Measurements from ENCODE around the gene CLCN5.
A peak's percentile ranks its signal among the peaks of the same experiment; 100 is the strongest.

Gene CLCN5

GRCh38 chrX:49922291-49923241 lies at the start of gene CLCN5:
TSS of gene CLCN5 (plus strand) at chrX:49922596. CDS start at chrX:49925299, 2,703 bp downstream.
- TF ChIP-seq REST (IDR thresholded peaks at IDR 0.05; ENCODE audit: low read depth) = no peak
- TF ChIP-seq USF1 (IDR thresholded peaks at IDR 0.05) = peak; percentile 79
- no peak for TF ChIP-seq CREB1 (IDR thresholded peaks at IDR 0.05; ENCODE audit: low read depth)
- TF ChIP-seq CEBPB (IDR thresholded peaks at IDR 0.05) = no peak
- TF ChIP-seq TEAD4 (IDR thresholded peaks at IDR 0.05) = no peak
- TF ChIP-seq ZBTB7A (IDR thresholded peaks at IDR 0.05; ENCODE audit: low read depth) = no peak
- no peak for TF ChIP-seq EGR1 (IDR thresholded peaks at IDR 0.05)
- no peak for TF ChIP-seq EP300 (IDR thresholded peaks at IDR 0.05; ENCODE audit: borderline replicate concordance)
- no peak for TF ChIP-seq FOXM1 (IDR thresholded peaks at IDR 0.05; ENCODE audit: borderline replicate concordance, low read depth)
- TF ChIP-seq TAF1 (IDR thresholded peaks at IDR 0.05; ENCODE audit: low read depth) = 0 out of 2 replicates have a peak, but pooled peaks have one; percentile 43
- no peak for TF ChIP-seq RAD21 (IDR thresholded peaks at IDR 0.05; ENCODE audit: low read depth)
- TF ChIP-seq YY1 (IDR thresholded peaks at IDR 0.05; ENCODE audit: low read depth) = no peak
- peak; percentile 66 for TF ChIP-seq MAX (IDR thresholded peaks at IDR 0.05)
- no peak for TF ChIP-seq NFIC (IDR thresholded peaks at IDR 0.05)

- no peak for TF ChIP-seq TCF12 (IDR thresholded peaks at IDR 0.05; ENCODE audit: low read depth)
- TF ChIP-seq EP300 (IDR thresholded peaks at IDR 0.05; ENCODE audit: borderline replicate concordance) = no peak
- peak; percentile 15; the same call in 1 of the 2 replicates for TF ChIP-seq RAD21 (IDR thresholded peaks at IDR 0.05; ENCODE audit: low read depth)
- no peak for TF ChIP-seq EGR1 (IDR thresholded peaks at IDR 0.05)
- no peak for TF ChIP-seq TEAD4 (IDR thresholded peaks at IDR 0.05)
- no peak for TF ChIP-seq TAF1 (IDR thresholded peaks at IDR 0.05; ENCODE audit: low read depth)
Observed at GRCh38 chrX:49876750-49877149, 45.6 kb upstream of the CLCN5 start.

- TF ChIP-seq NFIC (IDR thresholded peaks at IDR 0.05) = no peak
- TF ChIP-seq RAD21 (IDR thresholded peaks at IDR 0.05; ENCODE audit: low read depth) = no peak
- no peak for TF ChIP-seq CEBPB (IDR thresholded peaks at IDR 0.05)
- no peak for TF ChIP-seq TAF1 (IDR thresholded peaks at IDR 0.05; ENCODE audit: low read depth)
- TF ChIP-seq FOXM1 (IDR thresholded peaks at IDR 0.05; ENCODE audit: borderline replicate concordance, low read depth) = no peak
- TF ChIP-seq TEAD4 (IDR thresholded peaks at IDR 0.05) = no peak
- TF ChIP-seq REST (IDR thresholded peaks at IDR 0.05; ENCODE audit: low read depth) = no peak
- no peak for TF ChIP-seq TCF12 (IDR thresholded peaks at IDR 0.05; ENCODE audit: low read depth)
- TF ChIP-seq YY1 (IDR thresholded peaks at IDR 0.05; ENCODE audit: low read depth) = no peak
Observed at GRCh38 chrX:49877397-49878101, 44.8 kb upstream of the CLCN5 start.

- TF ChIP-seq RAD21 (IDR thresholded peaks at IDR 0.05; ENCODE audit: low read depth) = no peak
- no peak for TF ChIP-seq ZBTB7A (IDR thresholded peaks at IDR 0.05; ENCODE audit: low read depth)
- TF ChIP-seq CREB1 (IDR thresholded peaks at IDR 0.05; ENCODE audit: low read depth) = no peak
- TF ChIP-seq EGR1 (IDR thresholded peaks at IDR 0.05) = no peak
- TF ChIP-seq USF1 (IDR thresholded peaks at IDR 0.05) = no peak
- TF ChIP-seq FOXM1 (IDR thresholded peaks at IDR 0.05; ENCODE audit: borderline replicate concordance, low read depth) = no peak
- no peak for TF ChIP-seq TAF1 (IDR thresholded peaks at IDR 0.05; ENCODE audit: low read depth)
- no peak for TF ChIP-seq CEBPB (IDR thresholded peaks at IDR 0.05)
- TF ChIP-seq NFIC (IDR thresholded peaks at IDR 0.05) = no peak
- no peak for TF ChIP-seq REST (IDR thresholded peaks at IDR 0.05; ENCODE audit: low read depth)
- TF ChIP-seq MAX (IDR thresholded peaks at IDR 0.05) = no peak
- no peak for TF ChIP-seq YY1 (IDR thresholded peaks at IDR 0.05; ENCODE audit: low read depth)
- TF ChIP-seq TEAD4 (IDR thresholded peaks at IDR 0.05) = no peak
- TF ChIP-seq EP300 (IDR thresholded peaks at IDR 0.05; ENCODE audit: borderline replicate concordance) = no peak
- no peak for TF ChIP-seq TCF12 (IDR thresholded peaks at IDR 0.05; ENCODE audit: low read depth)
Observed at GRCh38 chrX:49878128-49878833, 44.1 kb upstream of the CLCN5 start.
